Activated CD4-positive, alpha-beta T cell treated with anti-CD3 and anti-CD28 coated beads, Interleukin-2, amount 50 U/mL, for 16 hours (primary cell): ENCODE data around the gene SIT1.
"Not testable (repeated sequence)": the region's sequence is repeated elsewhere in the genome, so short reads cannot be mapped to it uniquely, and the experiment has no call there.

Experiments
- DNase-seq: peaks from one replicate; pipeline ENCODE4 v3.0.0-alpha.2; 2020

SIT1 gene

GRCh38 chr9:35635730-35636129 is 15.0 kb downstream of the SIT1 start:
- DNase-seq, result no peak

- no peak for DNase-seq
These were observed 21.1 kb downstream of the SIT1 start for GRCh38 chr9:35629597-35629996.

GRCh38 chr9:35628389-35628991 is 22.2 kb downstream of the SIT1 start:
- no peak for DNase-seq

- no peak for DNase-seq
These were observed 23.2 kb downstream of the SIT1 start for GRCh38 chr9:35627575-35627974.

- DNase-seq, result no peak
These were observed 31.0 kb downstream of the SIT1 start for GRCh38 chr9:35619800-35620158.

GRCh38 chr9:35618854-35619799 is 31.6 kb downstream of the SIT1 start:
- DNase-seq, result peak; percentile 50

- DNase-seq, result no peak
These were observed 32.4 kb downstream of the SIT1 start, which contains the start of gene CD72 for GRCh38 chr9:35618325-35618727. Gene CD72 (minus strand): TSS chr9:35618413. CDS start chr9:35618303, 110 bp downstream.

- no peak for DNase-seq
These were observed 33.2 kb downstream of the SIT1 start for GRCh38 chr9:35617548-35617947.

GRCh38 chr9:35616681-35617459 is 33.9 kb downstream of the SIT1 start:
- DNase-seq, result peak; percentile 72

- no peak for DNase-seq
These were observed 34.6 kb downstream of the SIT1 start for GRCh38 chr9:35615981-35616680.

GRCh38 chr9:35612843-35613242 is 37.9 kb downstream of the SIT1 start:
- no peak for DNase-seq

GRCh38 chr9:35612066-35612465 is 38.7 kb downstream of the SIT1 start:
- DNase-seq, result not testable (repeated sequence)

GRCh38 chr9:35611230-35611797 is 39.4 kb downstream of the SIT1 start:
- DNase-seq, result peak; percentile 64

GRCh38 chr9:35609820-35610163 is 40.9 kb downstream of the SIT1 start:
- DNase-seq, result no peak

GRCh38 chr9:35609001-35609819 is 41.5 kb downstream of the SIT1 start:
- DNase-seq, result no peak

- DNase-seq, result no peak
These were observed 42.5 kb downstream of the SIT1 start for GRCh38 chr9:35608221-35608620.

- DNase-seq, result no peak
These were observed 44.0 kb downstream of the SIT1 start for GRCh38 chr9:35606726-35607125.

- DNase-seq, result no peak
These were observed 44.6 kb downstream of the SIT1 start for GRCh38 chr9:35606138-35606504.

- DNase-seq, result peak; percentile 14
These were observed 45.2 kb downstream of the SIT1 start for GRCh38 chr9:35605351-35606137.

- DNase-seq, result peak; percentile 87
These were observed 46.0 kb downstream of the SIT1 start, which contains the start of gene TESK1 for GRCh38 chr9:35604578-35605350. Gene TESK1 (plus strand): TSS chr9:35605262. CDS start chr9:35605620, 358 bp downstream.
